Tracheal epithelial cell (primary cell): ENCODE results near the gene GABRA1. TPM values are rescaled to one million over a fixed set of nuclear protein-coding genes. Genes with fewer than 3 reads are reported as not detected.

Experiments used
- total RNA-seq: library from RNA; depleted of rRNA; stranded (reverse); fragments of >200 nt; gene quantifications from 2 replicates; pipeline ENCODE4 v1.2.1, GENCODE V29; 2014

GABRA1 gene
- total RNA-seq = not detected in 2 replicates

DNA sequence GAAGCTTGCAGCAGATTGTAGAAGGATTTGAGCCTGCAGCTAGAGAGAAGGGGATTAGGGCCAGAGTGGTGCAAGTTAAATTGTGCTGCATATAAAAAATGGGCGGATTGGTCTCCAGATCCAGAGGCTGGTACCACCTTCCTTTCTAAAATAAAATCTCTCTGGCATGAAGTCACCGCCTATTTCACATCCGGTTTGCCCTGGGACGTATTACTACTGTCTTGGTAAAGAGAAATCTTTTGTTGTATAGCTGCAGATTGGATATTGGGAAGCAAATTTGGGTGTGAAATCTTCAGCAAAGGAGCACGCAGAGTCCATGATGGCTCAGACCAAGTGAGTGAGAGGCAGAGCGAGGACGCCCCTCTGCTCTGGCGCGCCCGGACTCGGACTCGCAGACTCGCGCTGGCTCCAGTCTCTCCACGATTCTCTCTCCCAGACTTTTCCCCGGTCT is at the start of gene GABRA1:
TSS of gene GABRA1 (plus strand) at position 180 of the 451 bp plus-strand sequence. CDS start 2,691 bp downstream, outside the sequence.

Other genes starting within 250 kb of the GABRA1 start
- gene GABRA6, start 162.4 kb upstream of the GABRA1 start, total RNA-seq = not detected in 2 replicates
- under 0.01 TPM in 1 of 2 replicates, not detected in the other for gene GABRG2, start 219.7 kb downstream of the GABRA1 start, total RNA-seq